Heart left ventricle (tissue), 16 donors: ENCODE measurements around the gene GNAS. TPM values are rescaled to one million over a fixed set of nuclear protein-coding genes. Genes with fewer than 3 reads are reported as not detected.
"Not testable (repeated sequence)": the region's sequence is repeated elsewhere in the genome, so short reads cannot be mapped to it uniquely, and the experiment has no call there.

ENCODE experiments used
- ATAC-seq, 4 donors: fragments of 200-7000 bp; cut with Tn5 transposase; one replicate each; pipeline ENCODE4 v1.9.1; 2020 to 2022; ENCODE audit warnings: moderate library complexity in 4 of 4, mild to moderate bottlenecking in 3 of 4, moderate number of reproducible peaks in 1 of 4
- DNase-seq, 5 donors: peaks; one replicate each; pipeline ENCODE4 v3.0.0-alpha.2; 2020
- H3K27ac ChIP-seq, 12 donors: fragments of 200-600 bp; sonication (generic) in 4 of 12; one replicate each; pipeline versions ENCODE4 v1.5.0 to v1.8.0; 2016 to 2022; ENCODE audit warnings: mild to moderate bottlenecking in 2 of 12
- H3K27me3 ChIP-seq, 9 donors: fragments of 200-600 bp; sonication (generic) in 2 of 9; one replicate each; pipeline versions ENCODE4 v1.5.1 to v1.8.0; 2016 to 2022; ENCODE audit warnings: mild to moderate bottlenecking in 3 of 9
- H3K36me3 ChIP-seq, 9 donors: fragments of 200-600 bp; sonication (generic) in 2 of 9; one replicate each; pipeline versions ENCODE4 v1.5.0 to v1.8.0; 2018 to 2022; ENCODE audit warnings: mild to moderate bottlenecking in 2 of 9
- H3K4me1 ChIP-seq, 12 donors: fragments of 200-600 bp; sonication (generic) in 4 of 12; one replicate each; pipeline versions ENCODE4 v1.5.0 to v1.8.0; 2016 to 2022; ENCODE audit warnings: mild to moderate bottlenecking in 3 of 12
- H3K4me3 ChIP-seq, 12 donors: fragments of 200-600 bp; sonication (generic) in 4 of 12; one replicate each; pipeline versions ENCODE4 v1.5.0 to v1.8.0; 2017 to 2022; ENCODE audit warnings: mild to moderate bottlenecking in 9 of 12, moderate library complexity in 4 of 12
- H3K9me3 ChIP-seq, 12 donors: fragments of 200-600 bp; sonication (generic) in 4 of 12; one replicate each; pipeline versions ENCODE4 v1.5.0 to v1.8.0; 2016 to 2022; ENCODE audit warnings: mild to moderate bottlenecking in 1 of 12
- POLR2A ChIP-seq, 2 donors: fragments of 450-650 bp; IDR thresholded peaks; one replicate each; pipeline ENCODE4 v1.6.1; 2017; ENCODE audit warnings: antibody characterized with exemption in 2 of 2, mild to moderate bottlenecking in 2 of 2, moderate library complexity in 2 of 2
- WGBS, 4 donors: extraction: QIAGEN DNeasy Blood & Tissue Kit in 2 of 4; methylation state at CpG; one replicate each; pipeline versions ENCODE4 v1.1.5 to v1.1.7; 2013 to 2018; 5-methylcytosine and 5-hydroxymethylcytosine counted together
- intact Hi-C, 10 donors: fragments of 100-400 bp; cut with DNase I; formaldehyde crosslinking; loops; one replicate each; pipeline versions ENCODE4 v1.11.1 to v1.14.2; 2022
- polyA plus RNA-seq, 2 donors: library from polyadenylated mRNA; stranded (reverse); fragments of 200-250 nt; gene quantifications; one replicate each; pipeline ENCODE4 v1.2.3, GENCODE V29; 2013
- total RNA-seq, 9 donors: library from RNA; depleted of rRNA in 2 of 9; stranded (reverse); fragments of >200 nt in 2 of 9; fragmentation: NEBNext Ultra II Directional in 3 of 9; extraction: Animal tissue kit (Norgen Biotek cat#: 25700) in 3 of 9; gene quantifications; one replicate each; pipeline versions ENCODE4 v1.1.0 to v1.2.4, GENCODE V29; 2016 to 2023
- TF ChIP-seq, protein P1 (sequence below), 12 donors: fragments of 200-600 bp; sonication (generic) in 4 of 12; IDR thresholded peaks; one replicate each; pipeline versions ENCODE4 v1.5.0 to v1.8.0; 2018 to 2022; ENCODE audit warnings: antibody characterized with exemption in 12 of 12, mild to moderate bottlenecking in 5 of 12
- donor health status: ischemic (EF 13 %, LVEDD 7.1; RV severe dilation, severe dysfunction).
- donor health status: healthy with polysubstance abuse.
- donor health status: DM: no; HTN: yes; CAD: no.
- donor health status: DM: no; HTN: no; CAD: no.
- donor health status: ischemic (EF 25% LVEDD 6.9; RV normal size, moderate dysfunction).
- donor health status: ischemic (EF 25% LVEDD 5.7; RV mildly dilated, moderate dysfunction).
- donor health status: healthy.
- donor health status: DM: yes; HTN: yes; CAD: no.
- donor health status: ischemic (EF 35%, LVEDD 5.7; RV mildly dilated, moderate dysfunction).
- donor health status: nonischemic (EF 11% LVEDD 7.7; RV severe dilation, severe dysfunction).
- donor health status: DM: yes; HTN: yes; CAD: no.
- donor health status: PGD.
- donor health status: ischemic (EF 29% LVEDD 5.4; RV normal size, mild dysfunction).
- donor health status: nonischemic (EF 23%, LVEDD 6.1; RV moderate dilation, normal function).

Gene GNAS
- total and polyA plus RNA-seq, 11 donors = 1,246 to 2,999 (median 1,604) TPM

DNA sequence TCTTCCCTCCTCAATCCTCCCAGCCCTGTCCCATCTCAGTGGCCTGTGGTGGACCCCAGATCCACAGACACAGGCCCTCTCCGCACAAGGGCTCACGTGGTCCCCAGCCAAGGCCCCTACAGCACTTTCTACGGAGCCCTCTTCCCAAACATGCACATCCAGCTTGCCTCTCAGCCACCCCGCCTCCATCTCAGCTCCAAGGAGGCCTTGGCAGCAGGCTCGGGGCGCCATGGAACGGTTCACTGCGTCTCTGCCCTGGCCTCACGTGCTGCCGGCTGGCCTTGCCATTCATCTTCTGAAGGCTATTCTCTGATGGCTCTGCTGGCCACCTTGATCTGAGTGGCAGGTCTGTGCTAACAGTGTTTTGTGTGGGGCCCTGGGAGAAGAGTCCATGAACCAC is 34.8 kb upstream of the GNAS start:
- intact Hi-C loops = no loop called here
- ATAC-seq = no peak
- TF ChIP-seq, protein P1, sequence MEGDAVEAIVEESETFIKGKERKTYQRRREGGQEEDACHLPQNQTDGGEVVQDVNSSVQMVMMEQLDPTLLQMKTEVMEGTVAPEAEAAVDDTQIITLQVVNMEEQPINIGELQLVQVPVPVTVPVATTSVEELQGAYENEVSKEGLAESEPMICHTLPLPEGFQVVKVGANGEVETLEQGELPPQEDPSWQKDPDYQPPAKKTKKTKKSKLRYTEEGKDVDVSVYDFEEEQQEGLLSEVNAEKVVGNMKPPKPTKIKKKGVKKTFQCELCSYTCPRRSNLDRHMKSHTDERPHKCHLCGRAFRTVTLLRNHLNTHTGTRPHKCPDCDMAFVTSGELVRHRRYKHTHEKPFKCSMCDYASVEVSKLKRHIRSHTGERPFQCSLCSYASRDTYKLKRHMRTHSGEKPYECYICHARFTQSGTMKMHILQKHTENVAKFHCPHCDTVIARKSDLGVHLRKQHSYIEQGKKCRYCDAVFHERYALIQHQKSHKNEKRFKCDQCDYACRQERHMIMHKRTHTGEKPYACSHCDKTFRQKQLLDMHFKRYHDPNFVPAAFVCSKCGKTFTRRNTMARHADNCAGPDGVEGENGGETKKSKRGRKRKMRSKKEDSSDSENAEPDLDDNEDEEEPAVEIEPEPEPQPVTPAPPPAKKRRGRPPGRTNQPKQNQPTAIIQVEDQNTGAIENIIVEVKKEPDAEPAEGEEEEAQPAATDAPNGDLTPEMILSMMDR (IDR thresholded peaks at IDR 0.05) = no peak
- TF ChIP-seq POLR2A (IDR thresholded peaks at IDR 0.05) = no peak
- WGBS, 4 donors = 88 to 92% (median 91%) methylated on average over 10 of the region's 10 CpGs
- no peak overlapping the region for H3K4me3 ChIP-seq
- no peak overlapping the region for H3K27ac ChIP-seq
- H3K27me3 ChIP-seq = no peaks in the 10 kb centered on the region
- no peaks in the 10 kb centered on the region for H3K9me3 ChIP-seq
- DNase-seq = no peak
- no peaks in the 10 kb centered on the region for H3K36me3 ChIP-seq
- H3K4me1 ChIP-seq = no peaks in the 10 kb centered on the region

DNA sequence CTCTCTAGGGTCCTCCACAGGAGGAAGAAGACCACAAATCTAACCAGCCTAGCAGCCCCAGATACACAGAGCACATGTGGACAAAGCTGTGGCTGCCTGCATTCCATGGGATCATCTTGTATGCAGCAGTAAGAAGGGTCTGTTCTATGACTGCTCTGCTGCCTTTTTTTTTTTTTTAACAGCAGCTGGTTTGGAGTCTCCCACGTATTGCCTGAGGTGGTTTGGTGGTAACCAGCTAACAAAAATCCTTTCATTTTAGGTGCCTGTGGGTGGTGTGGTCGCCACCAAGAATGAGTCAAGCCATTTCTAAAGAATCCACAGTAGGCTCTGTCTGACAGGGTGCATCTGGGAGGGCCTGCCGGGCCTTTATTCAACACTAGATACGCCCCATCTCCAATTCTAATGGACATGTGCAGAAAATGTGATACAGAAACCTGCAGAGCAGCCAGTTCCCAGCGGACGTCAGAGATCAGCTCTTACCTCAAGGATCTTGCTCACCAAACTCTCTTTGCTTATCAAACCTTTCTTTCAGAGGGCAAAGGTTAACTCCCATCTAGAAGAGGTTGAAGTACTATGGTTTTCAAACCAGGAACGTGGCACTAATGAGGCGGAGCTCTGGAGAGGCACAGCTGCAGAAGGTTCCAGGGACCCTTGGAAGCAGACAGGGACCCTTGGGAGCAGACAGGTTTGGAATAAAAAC is 33.8 kb upstream of the GNAS start:
- no peaks in the 10 kb centered on the region for H3K36me3 ChIP-seq
- intact Hi-C loops = no loop called here
- 72 to 77% (median 74%) methylated on average over 8 of the region's 8 CpGs for WGBS, 4 donors
- no peaks in the 10 kb centered on the region for H3K4me1 ChIP-seq
- TF ChIP-seq, protein P1 (IDR thresholded peaks at IDR 0.05) = no peak
- TF ChIP-seq POLR2A (IDR thresholded peaks at IDR 0.05) = no peak
- DNase-seq (no peak), ATAC-seq (no peak)
- no peak overlapping the region for H3K4me3 ChIP-seq
- H3K9me3 ChIP-seq = no peaks in the 10 kb centered on the region
- no peak overlapping the region for H3K27ac ChIP-seq
- H3K27me3 ChIP-seq = no peaks in the 10 kb centered on the region

DNA sequence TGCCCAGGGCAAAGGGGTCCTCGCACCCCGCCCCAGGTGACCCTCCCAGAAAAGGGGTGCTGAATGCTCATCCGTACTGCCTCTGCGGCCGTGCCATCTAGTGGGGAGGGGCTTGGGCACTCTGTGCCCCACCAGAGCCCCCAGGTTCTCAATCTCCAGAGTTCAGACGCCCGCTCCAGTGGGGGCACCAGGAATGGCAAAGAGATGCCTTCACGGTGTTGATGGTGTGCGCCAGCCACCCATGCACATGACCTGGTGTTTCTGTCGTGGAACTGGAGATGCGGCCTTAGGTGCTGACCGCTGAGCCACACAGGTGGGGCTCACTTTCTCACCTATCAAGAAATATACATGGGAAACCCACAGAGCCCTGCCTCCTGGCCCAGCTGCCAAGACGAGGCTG is 32.6 kb upstream of the GNAS start:
- ATAC-seq (no peak), DNase-seq (no peak)
- Histone ChIP-seq H3K9me3 (no peaks in the 10 kb centered on the region), H3K36me3 (no peaks in the 10 kb centered on the region), H3K27me3 (no peaks in the 10 kb centered on the region), H3K27ac (no peak overlapping the region), H3K4me1 (no peaks in the 10 kb centered on the region), H3K4me3 (no peak overlapping the region)
- WGBS, 4 donors = 95 to 98% (median 96%) methylated on average over 13 of the region's 13 CpGs
- TF ChIP-seq POLR2A (IDR thresholded peaks at IDR 0.05) = no peak
- TF ChIP-seq, protein P1 (IDR thresholded peaks at IDR 0.05) = no peak
- intact Hi-C loops = no loop called here

DNA sequence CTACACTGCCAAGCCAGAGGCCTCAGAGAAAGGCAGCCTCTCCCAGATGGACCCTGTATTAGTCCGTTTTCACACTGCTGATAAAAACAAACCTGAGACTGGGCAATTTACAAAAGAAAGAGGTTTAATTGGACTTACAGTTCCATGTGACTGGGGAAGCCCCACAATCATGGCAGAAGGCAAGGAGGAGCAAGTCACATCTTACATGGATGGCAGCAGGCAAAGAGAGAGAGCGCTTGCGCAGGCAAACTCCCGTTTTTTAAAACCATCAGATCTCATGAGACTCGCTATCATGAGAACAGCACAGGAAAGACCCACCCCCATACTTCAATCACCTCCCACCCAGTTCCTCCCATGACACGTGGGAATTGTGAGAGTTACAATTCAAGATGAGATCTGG is 32.0 kb upstream of the GNAS start:
- H3K9me3 ChIP-seq, ATAC-seq, H3K36me3 ChIP-seq, DNase-seq, H3K4me1 ChIP-seq, intact Hi-C loops, H3K27me3 ChIP-seq, H3K4me3 ChIP-seq, H3K27ac ChIP-seq: not testable (repeated sequence)
- WGBS, 4 donors = 81 to 87% (median 84%) methylated on average over 6 of the region's 6 CpGs

DNA sequence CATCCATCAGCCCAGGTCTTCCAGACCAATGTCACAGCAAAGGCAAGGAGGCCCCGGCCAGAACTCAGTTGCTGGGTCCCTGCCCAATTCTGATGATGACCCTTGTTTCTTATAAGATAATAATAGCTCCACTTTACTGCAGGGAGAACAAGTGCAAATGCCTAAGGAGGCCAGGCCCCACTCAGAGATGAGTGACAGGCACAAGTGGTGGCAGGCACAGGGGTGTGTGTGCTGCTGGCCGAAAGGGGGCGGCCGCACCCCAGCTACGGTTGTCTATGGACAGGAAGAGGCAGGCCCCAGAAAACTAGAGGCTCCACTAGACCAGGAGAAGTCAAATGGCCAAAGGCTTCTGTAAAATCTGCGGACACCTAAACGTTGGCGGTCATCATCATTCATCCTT is 30.4 kb upstream of the GNAS start:
- Histone ChIP-seq H3K36me3 (no peaks in the 10 kb centered on the region), H3K27ac (no peak overlapping the region), H3K27me3 (no peaks in the 10 kb centered on the region), H3K9me3 (no peaks in the 10 kb centered on the region), H3K4me3 (no peak overlapping the region), H3K4me1 (no peaks in the 10 kb centered on the region)
- ATAC-seq (peak in 2 of 4 donors; percentile 20 to 49), DNase-seq (no peak)
- intact Hi-C loops = no loop called here
- 63 to 84% (median 76%) methylated on average over 7 to 8 of the region's 8 CpGs for WGBS, 4 donors
- TF ChIP-seq, protein P1 (IDR thresholded peaks at IDR 0.05) = peak in 1 of 12 donors; percentile 8
- no peak for TF ChIP-seq POLR2A (IDR thresholded peaks at IDR 0.05)
